ENCODE results near the gene EHD4.

DNA sequence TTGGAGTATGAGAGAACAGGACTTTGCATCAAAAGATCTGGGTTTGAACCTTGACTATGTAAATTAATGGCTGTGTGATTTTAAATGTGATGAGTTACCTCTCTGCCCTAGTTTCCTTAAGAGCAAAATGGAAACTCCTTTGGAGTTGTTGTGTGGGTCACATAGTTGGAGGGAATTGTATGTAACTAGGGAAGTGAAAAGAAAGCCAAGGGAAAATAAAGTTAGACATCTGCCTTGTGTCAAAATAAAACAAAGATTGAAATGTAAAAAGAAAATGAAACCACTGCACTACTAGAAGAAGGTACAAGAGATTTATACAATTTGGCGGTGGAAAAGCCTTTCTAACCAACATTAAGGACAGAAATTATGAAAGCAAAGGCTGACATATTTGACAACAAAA lies 1.7 kb upstream of the EHD4 start:
- no peak for TF ChIP-seq TAF1 (IDR thresholded peaks at IDR 0.05; ENCODE audit: borderline replicate concordance, low read depth, low read length)
- TF ChIP-seq POLR2A (IDR thresholded peaks at IDR 0.05; ENCODE audit: low read depth, low read length), result no peak
- TF ChIP-seq POLR2AphosphoS5 (IDR thresholded peaks at IDR 0.05; ENCODE audit: low read depth, low read length), result no peak

Data from GM12892 (cell line).